Kidney glomerular epithelial cell (primary cell): ENCODE results near the gene PRR36.
"Not testable (repeated sequence)": the region's sequence is repeated elsewhere in the genome, so short reads cannot be mapped to it uniquely, and the experiment has no call there.

Experiments
- DNase-seq: peaks from one replicate; lab custom pipeline; 2025; lab: John Stamatoyannopoulos, UW

The PRR36 gene

GRCh38 chr19:7874076-7874896, at the start of gene PRR36:
Gene PRR36, minus strand, starts transcription at chr19:7874390. Its CDS starts 701 bp downstream, at chr19:7873689.
- DNase-seq = peak; percentile 29

- no peak for DNase-seq
These were observed 49.4 kb upstream of the PRR36 start for GRCh38 chr19:7923295-7924191.

GRCh38 chr19:7922836-7923195, 48.6 kb upstream of the PRR36 start:
- no peak for DNase-seq

- no peak for DNase-seq
These were observed 48.0 kb upstream of the PRR36 start for GRCh38 chr19:7921967-7922835.

GRCh38 chr19:7921302-7921966, 47.2 kb upstream of the PRR36 start:
- DNase-seq = no peak

- DNase-seq = peak; percentile 92
These were observed 46.5 kb upstream of the PRR36 start for GRCh38 chr19:7920519-7921301.

- peak; percentile 85 for DNase-seq
These were observed 45.7 kb upstream of the PRR36 start, which contains the start of gene SNAPC2 for GRCh38 chr19:7919610-7920518. Gene SNAPC2, plus strand, starts transcription at chr19:7920338. Its CDS starts 29 bp downstream, at chr19:7920367.

GRCh38 chr19:7918615-7919421, 44.6 kb upstream of the PRR36 start:
- DNase-seq = no peak

GRCh38 chr19:7918062-7918614, 43.9 kb upstream of the PRR36 start:
- not testable (repeated sequence) for DNase-seq

- peak; percentile 9 for DNase-seq
These were observed 43.3 kb upstream of the PRR36 start for GRCh38 chr19:7917267-7918061.

- no peak for DNase-seq
These were observed 42.7 kb upstream of the PRR36 start for GRCh38 chr19:7916955-7917266.

- DNase-seq = no peak
These were observed 42.1 kb upstream of the PRR36 start for GRCh38 chr19:7916103-7916954.

- DNase-seq = no peak
These were observed 41.3 kb upstream of the PRR36 start for GRCh38 chr19:7915250-7916102.

- DNase-seq = no peak
These were observed 40.4 kb upstream of the PRR36 start, which contains the start of gene TGFBR3L for GRCh38 chr19:7914598-7915045. Gene TGFBR3L, plus strand, starts transcription at chr19:7914830.

- DNase-seq = no peak
These were observed 39.9 kb upstream of the PRR36 start for GRCh38 chr19:7914099-7914498.
